ENCODE results near the gene LRP6.
A peak's percentile ranks its signal among the peaks of the same experiment; 100 is the strongest.

LRP6 gene

DNA sequence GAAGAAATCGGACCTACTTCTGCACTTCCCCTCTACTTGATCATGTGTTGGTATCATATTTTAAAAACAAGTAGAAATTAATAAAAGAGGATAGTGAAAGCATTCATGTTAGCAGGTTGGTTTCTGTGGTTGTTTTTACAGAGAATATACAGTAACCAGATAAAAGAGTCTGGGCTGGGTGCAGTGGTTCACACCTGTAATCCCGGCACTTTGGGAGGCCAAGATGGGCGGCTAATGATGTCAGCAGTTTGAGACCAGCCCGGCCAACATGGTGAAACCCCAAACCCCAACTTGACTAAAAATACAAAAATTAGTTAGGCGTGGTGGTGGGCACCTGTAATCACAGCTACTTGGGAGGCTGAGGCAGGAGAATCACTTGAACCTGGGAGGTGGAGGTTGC, 55.9 kb downstream of the LRP6 start:
- DNase-seq: no peak

DNA sequence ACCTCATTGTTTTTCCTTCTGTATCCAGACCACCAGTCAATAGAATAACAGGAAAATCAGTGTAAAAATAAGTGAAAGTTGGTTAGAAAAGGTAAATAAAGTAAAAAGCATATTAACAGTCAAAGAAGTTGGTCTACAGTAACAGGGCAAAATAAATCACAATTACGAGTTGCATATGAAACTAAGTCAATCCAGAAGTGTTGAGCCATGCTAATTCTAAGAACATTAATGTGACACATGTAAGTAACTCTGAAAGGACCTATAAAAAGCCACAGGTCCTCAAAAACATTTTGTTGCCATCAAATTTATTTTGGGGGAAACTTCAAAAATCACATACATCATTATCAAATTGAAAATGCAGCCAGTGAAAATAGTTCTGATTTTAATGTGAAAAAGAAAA, 56.4 kb downstream of the LRP6 start:
- DNase-seq: no peak

DNA sequence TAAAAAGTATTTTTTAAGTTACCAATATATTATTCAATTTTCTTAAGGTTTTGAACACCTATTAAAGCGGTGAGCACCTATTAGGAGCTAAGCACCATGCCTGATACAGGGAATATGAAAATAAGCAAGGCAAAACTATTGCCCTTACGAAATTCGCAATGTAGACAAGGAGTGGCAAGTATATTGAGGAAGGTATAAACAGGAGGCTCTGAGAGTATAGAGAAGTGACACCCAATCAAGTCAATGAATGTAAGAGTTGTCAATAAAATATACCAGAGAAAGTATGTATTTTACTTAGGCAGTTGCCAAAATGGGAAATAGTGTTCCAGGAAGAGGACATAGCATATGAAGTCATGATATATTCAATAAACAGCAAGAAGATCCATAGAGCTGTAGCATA, 57.2 kb downstream of the LRP6 start:
- no peak for DNase-seq

DNA sequence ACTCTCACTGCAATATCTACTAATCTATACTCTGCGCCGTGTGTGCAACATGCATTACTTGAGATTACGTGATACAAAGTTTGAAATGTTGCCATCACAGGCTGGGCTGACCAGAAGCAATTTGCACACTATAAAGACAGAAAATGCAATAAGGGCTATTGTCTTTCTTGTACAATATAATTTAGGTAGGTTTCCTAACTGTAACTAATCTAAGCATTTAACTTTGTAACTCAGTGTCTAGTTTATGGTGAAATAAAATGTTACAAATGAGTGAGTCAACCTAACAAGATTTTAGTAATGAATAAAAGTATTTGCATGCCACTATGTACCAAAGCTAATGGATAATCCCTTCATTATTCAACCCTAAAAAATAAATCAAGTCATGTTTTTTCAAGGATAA, 57.8 kb downstream of the LRP6 start:
- no peak for DNase-seq

DNA sequence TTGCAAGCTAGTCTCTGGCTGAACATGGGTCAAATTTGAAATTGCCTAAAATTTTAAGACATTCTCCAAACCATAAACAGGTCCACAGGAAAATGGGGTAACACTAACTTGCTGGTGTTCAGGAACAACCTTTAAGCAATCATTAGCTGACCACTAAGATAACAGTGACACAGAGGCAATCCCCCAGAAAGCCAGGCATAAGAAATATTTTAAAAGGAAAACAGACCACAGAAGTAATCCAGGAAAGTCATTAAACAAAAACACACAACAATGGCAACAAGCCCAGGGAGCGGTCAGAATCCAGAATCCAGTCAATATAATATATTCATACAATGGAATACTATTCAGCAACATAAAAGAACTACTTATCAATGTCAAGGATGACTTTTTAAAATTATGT, 59.1 kb downstream of the LRP6 start:
- no peak for DNase-seq

DNA sequence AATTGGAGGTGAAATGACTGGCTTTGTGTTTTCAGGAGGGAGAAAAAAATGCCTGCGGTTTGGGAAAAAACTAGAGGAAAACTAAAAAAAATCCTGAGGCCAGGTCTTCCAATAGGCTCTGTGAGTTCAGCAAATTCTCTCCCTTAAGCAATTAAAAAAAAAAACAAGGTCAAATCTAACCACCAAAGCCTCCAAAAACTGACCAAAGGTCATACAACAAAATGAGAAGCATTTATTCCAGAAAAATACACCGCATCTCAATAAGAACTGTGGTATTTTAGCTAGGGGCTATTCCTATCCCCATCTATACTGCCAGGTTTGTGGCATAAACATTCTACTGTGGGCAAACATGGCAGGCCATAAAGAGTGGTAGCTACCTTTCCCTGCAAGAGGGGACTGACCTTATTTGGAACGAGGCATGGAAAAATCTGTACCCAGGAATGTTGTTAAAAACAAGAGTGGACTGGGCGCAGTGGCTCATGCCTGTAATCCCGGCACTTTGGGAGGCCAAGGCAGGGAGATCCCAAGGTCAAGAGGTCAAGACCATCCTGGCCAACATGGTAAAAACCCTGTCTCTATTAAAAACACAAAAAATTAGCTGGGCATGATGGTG, 60.0 kb downstream of the LRP6 start:
- no peak for DNase-seq

DNA sequence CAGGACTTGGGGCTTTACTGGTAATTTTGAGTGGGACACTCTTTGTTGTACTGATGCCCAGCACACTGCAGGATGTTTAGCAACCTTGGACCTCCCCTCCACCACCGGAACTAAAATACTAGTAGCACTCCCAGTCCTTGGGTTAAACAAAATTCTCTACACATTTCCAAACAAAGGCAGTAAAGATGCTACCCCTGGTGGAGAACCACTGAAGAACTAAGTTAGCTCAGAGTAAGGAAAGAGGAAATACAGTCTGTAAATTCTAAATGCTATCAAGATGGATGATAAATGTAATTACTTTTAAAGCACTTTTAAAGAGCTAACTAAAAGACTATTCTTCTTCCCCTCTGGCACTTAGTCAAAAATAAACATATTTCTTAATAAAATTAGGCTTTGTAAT, 64.1 kb downstream of the LRP6 start:
- no peak for DNase-seq

DNA sequence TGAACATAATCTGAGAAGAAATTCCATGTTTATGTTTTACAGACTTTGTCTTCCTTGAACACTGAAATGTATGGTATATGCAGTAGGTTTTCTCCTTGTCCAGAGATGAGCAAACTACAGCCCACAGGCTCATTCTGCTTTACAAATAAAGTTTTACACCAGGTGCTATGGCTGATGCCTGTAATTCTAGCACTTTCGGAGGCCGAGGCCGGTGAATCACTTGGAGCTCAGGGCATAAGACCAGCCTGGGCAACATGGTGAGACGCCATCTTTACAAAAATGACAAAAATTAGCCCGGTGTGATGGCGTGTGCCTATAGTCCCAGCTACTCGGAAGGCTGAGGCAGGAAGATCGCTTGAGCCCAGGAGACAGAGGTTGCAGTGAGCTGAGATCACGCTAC, 64.7 kb downstream of the LRP6 start:
- DNase-seq: no peak

DNA sequence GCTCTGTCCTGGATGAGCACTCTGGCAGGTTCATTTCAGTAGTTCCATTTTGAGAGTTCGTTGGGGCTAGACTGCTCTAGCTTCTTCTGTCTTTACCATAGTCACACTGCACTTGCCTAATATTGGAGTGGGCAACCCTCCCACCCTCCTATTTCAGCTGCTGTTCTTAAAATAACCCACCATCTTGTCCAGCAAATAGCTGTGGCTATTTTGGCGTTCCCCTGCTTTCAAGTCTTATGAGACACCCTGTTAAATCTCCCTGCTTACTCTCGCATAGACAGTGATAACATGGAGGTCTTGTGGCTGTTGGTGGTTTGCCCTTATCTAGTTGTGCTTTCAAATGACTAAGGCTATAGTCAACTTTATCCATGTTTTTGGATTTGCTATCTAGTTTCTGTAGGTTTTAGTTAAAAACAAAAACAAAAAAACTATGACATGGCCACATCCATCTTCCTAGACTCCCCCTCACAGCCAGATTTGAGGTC, 65.5 kb downstream of the LRP6 start:
- no peak for DNase-seq

DNA sequence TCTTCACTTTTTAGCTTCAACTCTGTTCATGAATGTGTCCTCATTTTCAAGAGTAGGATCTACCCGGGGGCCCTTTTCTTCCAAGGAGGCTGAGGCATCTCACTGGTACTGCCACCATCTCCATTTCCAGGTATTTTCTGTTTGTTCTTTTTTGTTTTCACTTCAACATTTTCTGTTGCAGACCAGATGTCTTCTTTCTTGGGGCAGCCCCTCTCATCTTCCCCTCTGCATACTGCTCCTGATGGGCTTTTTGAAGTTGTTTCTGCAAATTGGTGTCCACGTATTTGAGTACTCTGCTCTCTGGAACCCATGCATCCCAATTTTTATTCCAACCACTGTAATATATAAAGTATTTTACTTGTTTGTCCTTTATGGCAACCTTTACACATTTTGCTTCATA, 66.5 kb downstream of the LRP6 start:
- no peak for DNase-seq

DNA sequence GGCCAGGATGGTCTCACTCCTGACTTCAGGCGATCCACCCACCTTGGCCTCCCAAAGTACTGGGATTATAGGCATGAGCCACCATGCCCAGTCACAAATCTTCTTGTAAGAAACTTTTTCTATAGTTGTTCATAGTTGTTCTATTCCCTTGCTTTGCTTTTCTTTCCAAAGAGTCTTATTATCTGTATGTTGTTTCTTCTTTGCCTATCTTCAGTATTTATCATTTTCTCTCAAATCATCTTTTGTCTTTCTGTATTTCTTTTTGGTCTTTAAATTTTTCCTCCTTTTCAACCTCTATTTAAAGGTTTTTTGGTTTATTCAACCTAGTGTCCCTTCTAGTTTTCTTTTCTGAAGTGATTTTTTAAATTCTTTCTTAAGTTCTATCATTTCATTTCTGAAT, 68.7 kb downstream of the LRP6 start:
- no peak for DNase-seq

DNA sequence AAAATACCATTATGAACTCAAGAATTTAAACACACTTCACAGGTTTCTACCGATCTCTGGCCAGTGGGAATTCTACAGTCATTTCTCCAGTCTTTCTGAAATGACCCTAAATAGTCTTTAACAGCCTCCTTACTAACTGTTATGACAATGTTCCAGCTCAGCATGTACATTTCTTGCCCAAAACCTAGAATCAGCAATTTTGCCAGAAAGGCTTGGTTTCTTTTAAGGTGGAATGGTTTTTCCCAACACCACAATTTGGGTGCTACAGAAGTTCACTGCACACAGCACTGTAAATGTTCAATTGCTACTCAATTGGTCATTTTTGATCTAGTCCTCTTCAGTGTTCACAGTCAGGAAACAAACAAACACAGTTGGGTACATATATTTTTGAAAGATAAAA, 69.7 kb downstream of the LRP6 start:
- no peak for DNase-seq

DNA sequence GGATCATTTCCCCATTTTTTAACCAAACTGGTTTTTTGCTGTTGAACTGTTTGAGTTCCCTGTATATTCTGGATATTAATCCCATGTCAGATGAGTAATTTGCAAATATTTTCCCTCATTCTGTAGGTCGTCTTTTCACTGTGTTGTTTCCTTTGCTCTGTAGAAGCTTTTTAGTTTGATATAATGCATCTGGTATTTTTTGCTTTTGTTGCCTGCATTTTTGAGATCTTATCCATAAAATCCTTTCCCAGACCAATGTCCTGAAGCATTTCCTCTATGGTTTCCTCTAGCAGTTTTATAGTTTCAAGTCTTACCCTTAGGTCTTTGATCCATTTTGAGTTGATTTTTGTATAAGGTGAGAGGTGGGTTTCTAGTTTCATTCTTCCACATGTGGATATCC, 71.3 kb downstream of the LRP6 start:
- no peak for DNase-seq

DNA sequence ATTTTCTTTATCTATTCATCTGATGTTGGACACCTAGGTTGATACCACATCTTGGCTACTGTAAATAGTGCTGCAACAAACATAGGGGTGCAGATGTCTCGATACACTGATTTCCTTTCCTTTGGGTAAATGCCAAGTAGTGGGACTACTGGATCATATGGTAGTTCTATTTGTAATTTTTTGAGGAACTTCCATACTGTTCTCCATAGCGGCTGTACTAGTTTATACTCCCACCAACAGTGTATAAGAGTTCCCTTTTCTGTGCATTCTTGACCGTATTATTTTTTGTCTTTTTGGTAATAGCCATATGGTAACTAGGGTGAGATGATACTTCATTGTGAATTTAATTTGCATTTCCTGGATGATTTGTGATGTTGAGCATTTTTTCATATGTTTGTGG, 71.8 kb downstream of the LRP6 start:
- no peak for DNase-seq

DNA sequence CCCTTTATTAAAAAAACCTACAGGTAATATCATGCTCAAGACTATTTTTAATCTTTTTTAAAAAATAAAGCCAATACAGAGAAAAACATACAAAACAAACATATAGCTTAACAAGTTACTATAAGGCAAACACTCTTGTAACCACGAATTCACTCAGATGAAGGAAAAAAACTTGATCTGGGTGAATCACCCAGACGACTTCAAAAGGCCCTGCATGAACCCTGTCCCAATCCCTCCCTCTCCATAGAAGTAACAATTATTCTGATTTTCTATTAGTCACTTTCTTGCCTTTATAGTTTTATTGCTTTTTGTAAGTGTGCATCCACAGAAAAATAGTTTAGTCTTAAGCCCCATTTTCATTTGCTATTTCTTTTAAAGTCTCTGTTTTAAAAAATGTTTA, 72.6 kb downstream of the LRP6 start:
- DNase-seq: peak; percentile 52

DNA sequence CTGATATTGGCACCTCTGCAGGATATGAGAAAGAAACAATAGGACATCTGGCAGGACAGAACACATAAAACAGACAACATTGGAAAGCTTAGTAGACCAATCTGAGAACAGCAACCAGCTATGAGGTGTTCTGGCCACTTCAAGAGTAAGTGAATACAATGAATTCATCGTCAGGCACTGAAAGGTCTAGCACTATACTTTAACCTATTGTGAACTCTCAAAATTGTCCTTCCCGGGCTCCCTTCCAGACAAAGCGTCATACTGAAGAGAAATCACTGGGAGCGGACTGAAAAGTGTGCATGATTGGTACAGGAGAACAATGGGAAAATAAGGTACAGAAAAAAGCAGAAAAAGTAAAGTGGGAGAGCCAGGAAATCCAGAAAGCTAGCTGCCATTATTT, 75.8 kb downstream of the LRP6 start:
- no peak for DNase-seq

DNA sequence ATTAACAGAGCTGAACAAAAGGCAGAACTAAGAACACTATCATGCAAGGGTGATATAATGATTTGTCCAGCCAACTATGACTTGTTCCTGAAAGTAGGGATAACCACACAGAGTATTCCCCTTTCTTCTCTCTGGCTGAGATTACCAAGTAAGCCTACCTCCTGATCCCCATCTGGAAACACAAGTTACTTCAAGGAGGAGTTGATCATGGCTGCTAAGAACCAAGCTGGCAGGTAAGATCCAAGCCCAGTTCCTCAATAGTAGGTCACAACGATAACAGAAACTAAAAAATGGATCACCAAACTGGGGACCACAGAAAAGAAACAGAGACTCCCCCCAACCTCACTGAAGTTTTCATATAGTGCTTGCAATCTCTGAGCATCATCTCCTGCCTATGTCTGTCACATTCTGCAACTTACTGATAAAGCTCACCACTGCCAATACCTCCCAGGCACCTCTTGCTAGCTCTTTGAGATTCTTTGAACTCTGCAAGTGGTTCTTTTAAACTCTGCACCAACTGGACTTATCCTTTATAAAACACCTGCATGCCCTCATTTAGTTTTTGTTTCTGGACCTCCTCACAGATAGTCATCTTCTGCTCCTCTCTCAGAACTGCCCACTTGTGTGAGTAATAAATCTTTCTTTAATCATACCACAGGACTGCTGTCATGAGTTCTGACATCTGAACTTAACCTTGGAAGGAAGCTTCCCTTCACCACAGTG, 76.6 kb downstream of the LRP6 start:
- DNase-seq: peak; percentile 15

DNA sequence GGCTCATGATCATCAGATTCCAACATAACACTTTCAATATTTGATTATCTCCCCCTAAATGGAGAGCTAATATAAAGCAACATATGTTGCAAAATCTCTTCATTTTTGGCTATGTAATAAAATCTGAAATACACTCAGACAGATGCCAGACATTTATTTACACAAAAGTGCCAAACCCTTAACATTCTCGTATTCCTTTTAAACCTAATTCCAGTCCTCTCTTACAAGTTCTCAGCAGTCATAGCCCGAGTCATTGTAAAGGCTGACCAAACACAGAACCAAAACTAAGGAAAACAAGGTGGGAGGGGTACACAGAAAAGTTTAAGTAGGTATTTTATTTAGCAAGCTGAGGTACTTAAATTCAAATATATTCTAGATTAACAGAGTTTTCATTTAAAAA, 81.4 kb downstream of the LRP6 start:
- no peak for DNase-seq

DNA sequence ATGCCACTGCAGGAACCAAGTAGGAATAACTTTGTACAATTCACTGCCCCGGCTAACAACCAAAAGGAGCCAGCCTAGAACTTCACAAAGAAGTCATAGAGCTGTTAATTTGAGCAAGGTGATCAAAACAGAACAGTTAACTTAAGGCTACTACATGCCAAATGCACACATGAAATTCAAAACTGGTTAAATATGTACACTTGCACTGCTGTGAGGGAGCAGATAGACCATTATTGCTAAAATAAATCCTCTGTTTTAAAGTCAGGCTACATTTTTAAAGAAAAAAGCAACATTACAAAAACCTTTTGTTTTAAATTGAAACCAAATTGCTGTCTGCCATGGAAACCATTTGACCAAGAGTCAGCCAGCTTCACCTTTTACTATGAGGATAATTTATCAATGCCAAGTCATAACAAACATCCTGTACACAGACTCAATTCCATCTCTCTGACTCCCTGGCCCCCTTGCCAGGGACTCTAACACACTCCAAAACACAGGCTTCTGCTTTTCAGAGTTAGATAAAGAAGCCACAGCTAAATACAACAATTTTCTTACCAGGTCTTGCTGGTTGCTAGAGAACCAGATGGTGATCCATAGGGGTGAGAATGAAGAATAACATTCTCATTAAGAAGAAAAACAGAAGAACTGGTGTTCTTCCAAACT, 84.0 kb downstream of the LRP6 start:
- DNase-seq: peak; percentile 30

DNA sequence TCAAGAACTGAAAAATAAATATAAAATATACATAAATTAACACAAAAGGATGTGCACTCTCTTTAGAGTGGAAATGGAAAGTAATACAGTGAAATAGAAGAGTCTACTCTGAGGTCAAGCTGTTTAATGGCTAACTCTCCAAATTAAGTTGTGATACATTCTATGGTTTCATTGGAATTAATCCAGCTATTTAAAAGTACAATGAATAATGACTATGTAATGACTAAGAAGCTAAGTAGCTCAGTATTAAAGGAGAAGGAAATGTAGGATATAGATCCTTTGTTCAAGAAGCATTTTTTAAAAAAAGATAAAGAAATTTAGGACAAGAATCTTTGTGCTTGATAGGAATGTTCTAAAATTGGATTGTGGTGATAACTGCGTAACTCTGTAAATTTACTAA, 85.3 kb downstream of the LRP6 start:
- DNase-seq: peak; percentile 74

DNA sequence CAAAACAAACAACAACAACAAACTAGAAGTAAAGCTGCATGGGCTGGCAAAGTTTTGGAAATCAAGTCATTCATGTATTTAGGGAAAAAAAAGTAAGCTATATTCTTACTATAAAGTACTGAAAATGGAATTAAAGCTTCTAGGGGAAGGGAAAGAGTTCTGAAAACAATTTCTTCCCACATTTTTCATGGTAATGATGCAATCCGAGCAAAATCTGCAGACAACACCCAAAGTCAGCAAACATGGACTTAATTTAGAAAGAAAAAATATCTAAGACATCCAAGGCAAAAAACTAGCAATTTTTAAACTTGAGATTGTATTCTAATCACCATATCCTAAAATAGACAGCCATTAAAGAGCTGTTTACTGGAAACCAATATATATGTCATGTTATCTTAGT, 86.3 kb downstream of the LRP6 start:
- no peak for DNase-seq

DNA sequence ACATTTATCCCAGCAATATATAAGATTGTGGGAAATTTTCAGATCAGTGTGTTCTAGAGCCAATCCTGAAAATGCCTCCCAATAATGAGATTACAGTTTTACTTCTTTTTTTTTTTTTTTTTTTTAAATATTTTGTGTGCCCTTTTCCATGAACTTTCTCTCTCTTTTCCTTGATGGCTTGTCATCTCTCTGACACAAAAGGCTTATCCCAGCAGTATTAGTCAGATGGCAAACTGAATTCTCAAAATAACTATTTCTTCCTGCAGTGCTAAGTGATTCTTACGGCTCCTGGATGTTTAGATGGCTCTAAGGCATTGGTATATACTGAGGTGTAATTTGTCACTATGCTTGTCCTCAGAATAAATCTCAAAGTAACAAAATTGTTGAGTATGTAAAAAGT, 86.7 kb downstream of the LRP6 start:
- DNase-seq: no peak

DNA sequence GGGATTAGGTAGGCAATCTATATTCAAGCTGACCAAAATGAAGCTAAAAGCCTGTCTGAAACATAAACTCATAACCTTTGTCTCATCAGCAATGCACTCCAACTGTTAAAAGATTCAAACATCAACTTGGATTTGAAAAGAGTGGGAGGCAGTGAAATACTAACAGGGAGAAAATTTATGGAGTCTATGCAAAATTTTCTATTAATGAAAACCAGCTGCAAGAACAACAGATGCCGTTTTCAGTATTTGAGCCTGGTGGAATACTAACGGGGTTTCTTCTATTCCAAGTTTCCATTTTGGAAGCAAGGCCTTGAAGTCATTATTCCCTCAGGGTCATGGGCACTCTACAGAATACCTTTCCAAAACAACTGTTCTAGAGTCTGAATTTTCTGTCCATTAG, 88.3 kb downstream of the LRP6 start:
- DNase-seq: no peak

DNA sequence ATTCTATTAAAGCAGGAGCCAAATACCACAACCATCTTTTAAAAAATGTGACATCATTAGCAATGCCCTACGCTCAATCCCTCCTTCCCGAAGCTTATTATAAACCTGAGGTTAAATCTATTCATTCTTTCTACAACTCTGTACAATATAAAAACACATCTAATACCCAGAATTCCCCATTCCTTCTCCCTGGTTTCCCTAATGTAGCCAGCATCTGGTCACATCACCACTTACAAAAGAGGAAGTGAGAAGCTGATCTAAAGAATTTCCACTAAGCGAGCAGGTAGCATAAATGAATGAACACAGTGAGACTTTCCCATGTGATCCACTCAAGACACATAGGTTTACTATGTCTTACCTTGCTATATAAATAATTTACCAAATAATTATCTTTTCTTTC, 90.4 kb downstream of the LRP6 start:
- no peak for DNase-seq

Measured in HCEC 1CT (cell line).